Mammary epithelial cell (primary cell): ENCODE data around the gene NAT8L.

ENCODE experiments used
- EZH2 ChIP-seq: IDR thresholded peaks from 2 replicates; pipeline ENCODE4 v1.6.1; 2012; ENCODE audit warnings: low read length, inconsistent platforms, borderline replicate concordance
- TF ChIP-seq, protein P1 (sequence below), 2 donors: IDR thresholded peaks in 1 of 2; conservative IDR thresholded peaks in 1 of 2; 2 replicates each; pipeline ENCODE4 v1.5.1; 2011 to 2012; ENCODE audit warnings: inconsistent platforms in 2 of 2, low read length in 2 of 2, mild to moderate bottlenecking in 2 of 2, control low read depth in 1 of 2, low read depth in 1 of 2; ENCODE audit not compliant: insufficient read depth in 1 of 2; ENCODE audit errors: extremely low read depth in 1 of 2

DNA sequence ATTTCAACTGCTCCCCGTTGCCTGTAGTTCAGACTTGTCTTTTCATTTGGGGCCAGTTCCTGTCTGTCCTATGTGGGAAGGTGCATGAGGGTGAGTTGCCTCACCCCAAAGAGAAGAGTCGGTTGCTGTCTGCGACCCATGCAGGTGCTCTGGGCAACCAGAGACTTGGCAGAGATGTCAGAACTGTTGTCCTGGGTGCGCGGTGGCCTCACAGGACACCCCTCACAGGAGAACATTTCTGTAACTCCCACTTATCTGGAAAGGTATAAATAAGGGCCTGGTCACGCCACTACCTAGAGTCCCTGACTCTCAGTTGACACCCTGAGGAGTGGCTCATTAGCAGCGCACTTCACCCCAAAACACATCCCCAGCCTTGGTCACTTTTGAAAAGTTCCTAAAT lies 9.7 kb upstream of the NAT8L start:
- no peak for TF ChIP-seq EZH2
- TF ChIP-seq, protein P1, sequence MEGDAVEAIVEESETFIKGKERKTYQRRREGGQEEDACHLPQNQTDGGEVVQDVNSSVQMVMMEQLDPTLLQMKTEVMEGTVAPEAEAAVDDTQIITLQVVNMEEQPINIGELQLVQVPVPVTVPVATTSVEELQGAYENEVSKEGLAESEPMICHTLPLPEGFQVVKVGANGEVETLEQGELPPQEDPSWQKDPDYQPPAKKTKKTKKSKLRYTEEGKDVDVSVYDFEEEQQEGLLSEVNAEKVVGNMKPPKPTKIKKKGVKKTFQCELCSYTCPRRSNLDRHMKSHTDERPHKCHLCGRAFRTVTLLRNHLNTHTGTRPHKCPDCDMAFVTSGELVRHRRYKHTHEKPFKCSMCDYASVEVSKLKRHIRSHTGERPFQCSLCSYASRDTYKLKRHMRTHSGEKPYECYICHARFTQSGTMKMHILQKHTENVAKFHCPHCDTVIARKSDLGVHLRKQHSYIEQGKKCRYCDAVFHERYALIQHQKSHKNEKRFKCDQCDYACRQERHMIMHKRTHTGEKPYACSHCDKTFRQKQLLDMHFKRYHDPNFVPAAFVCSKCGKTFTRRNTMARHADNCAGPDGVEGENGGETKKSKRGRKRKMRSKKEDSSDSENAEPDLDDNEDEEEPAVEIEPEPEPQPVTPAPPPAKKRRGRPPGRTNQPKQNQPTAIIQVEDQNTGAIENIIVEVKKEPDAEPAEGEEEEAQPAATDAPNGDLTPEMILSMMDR (conservative IDR thresholded peaks at IDR 0.05 in 1 of 2, IDR thresholded peaks at IDR 0.05 in 1 of 2; ENCODE audit: extremely low read depth in 1 of 2, insufficient read depth in 1 of 2, low read depth in 1 of 2, low read length in 2 of 2) = no peak
